A673 (cell line): ENCODE measurements around the gene SRCIN1.
A peak's percentile ranks its signal among the peaks of the same experiment; 100 is the strongest.

ENCODE experiments used
- EZH2 ChIP-seq: fragments of 200-600 bp; sonication (generic); IDR thresholded peaks from 2 replicates; pipeline ENCODE4 v1.6.1; 2017; ENCODE audit warnings: borderline replicate concordance, low read depth, mild to moderate bottlenecking, mixed read lengths, antibody characterized with exemption, low read length; ENCODE audit not compliant: poor library complexity, severe bottlenecking
- TF ChIP-seq, protein P1 (sequence below): fragments of 300-800, 200-600 bp; sonication (generic); conservative IDR thresholded peaks from 2 replicates; pipeline ENCODE4 v1.5.1; 2017; ENCODE audit warnings: low read depth, mild to moderate bottlenecking, antibody characterized with exemption, low read length, moderate library complexity, mixed read lengths

DNA sequence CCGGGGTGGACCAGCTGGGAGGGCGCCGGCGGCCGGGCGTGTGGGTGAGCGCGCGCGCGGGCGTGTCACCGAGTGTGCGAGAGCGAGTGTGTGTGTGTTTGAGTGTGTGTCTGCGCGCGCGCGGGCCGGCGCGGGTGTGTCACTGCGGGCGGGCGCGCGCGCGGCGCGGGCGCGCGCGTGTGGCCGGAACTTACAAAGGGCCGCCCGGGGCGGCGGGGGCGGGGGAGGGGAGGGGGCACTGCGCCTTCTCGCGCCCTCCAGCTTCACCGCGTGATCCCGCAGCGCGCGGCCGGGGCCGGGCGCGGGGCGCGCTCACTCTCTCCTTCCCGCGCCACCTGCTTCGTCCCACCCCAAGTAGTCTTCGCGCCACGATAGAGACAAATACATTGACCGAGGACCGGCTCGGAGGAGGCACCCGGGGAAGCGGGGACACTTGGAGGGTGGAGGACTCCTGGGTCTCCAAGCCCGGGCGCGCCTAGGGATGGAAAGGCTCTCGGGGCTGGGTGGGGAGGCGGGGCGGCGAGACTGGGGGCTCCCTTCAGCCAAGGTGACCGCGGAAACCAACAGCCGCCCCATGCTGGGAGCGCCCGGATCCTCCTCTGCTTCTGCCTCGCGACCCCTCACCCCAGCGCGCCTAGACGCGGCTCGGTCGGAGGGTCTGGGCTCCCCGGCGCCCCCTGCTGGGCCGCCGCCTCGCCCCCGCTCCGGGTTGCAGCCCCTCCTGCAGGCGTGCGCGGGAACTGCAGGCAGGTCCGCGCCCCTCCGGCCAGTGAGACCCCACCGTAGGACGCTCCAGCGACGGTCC, at the start of gene SRCIN1:
- TF ChIP-seq, protein P1, sequence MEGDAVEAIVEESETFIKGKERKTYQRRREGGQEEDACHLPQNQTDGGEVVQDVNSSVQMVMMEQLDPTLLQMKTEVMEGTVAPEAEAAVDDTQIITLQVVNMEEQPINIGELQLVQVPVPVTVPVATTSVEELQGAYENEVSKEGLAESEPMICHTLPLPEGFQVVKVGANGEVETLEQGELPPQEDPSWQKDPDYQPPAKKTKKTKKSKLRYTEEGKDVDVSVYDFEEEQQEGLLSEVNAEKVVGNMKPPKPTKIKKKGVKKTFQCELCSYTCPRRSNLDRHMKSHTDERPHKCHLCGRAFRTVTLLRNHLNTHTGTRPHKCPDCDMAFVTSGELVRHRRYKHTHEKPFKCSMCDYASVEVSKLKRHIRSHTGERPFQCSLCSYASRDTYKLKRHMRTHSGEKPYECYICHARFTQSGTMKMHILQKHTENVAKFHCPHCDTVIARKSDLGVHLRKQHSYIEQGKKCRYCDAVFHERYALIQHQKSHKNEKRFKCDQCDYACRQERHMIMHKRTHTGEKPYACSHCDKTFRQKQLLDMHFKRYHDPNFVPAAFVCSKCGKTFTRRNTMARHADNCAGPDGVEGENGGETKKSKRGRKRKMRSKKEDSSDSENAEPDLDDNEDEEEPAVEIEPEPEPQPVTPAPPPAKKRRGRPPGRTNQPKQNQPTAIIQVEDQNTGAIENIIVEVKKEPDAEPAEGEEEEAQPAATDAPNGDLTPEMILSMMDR, result peak; percentile 70
- no peak for TF ChIP-seq EZH2
